Activated CD8-positive, alpha-beta memory T cell treated with anti-CD3 and anti-CD28 coated beads, Interleukin-2, amount 50 U/mL, for 1 hour (primary cell): Measurements from ENCODE around the gene PHTF2.
"Not testable (repeated sequence)": the region's sequence is repeated elsewhere in the genome, so short reads cannot be mapped to it uniquely, and the experiment has no call there.

Source experiments
- DNase-seq: peaks from one replicate; pipeline ENCODE4 v3.0.0-alpha.2; 2020; ENCODE audit errors: extremely low read depth

The PHTF2 gene

GRCh38 chr7:77989981-77990566 lies 191.5 kb downstream of the PHTF2 start:
- no peak for DNase-seq

GRCh38 chr7:77991656-77992055 lies 193.1 kb downstream of the PHTF2 start:
- DNase-seq = no peak

DNA sequence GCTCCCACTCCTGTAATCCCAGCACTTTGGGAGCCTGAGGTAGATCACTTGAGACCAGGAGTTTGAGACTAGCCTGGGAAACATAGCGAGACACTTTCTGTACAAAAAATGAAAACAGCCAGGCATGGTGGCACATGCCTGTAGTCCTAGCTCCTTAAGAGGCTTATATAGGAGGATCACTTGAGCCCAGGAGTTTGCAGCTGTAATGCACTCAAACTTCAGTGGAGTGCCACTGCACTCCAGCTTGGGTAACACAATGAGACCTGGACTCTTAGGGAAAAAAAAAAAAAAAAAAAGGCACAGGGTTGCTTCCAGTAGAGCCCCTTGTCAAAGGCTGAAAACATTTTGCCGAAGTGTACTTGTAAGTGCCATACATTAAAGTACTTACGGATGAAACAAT lies 195.3 kb downstream of the PHTF2 start:
- no peak for DNase-seq

GRCh38 chr7:77995717-77996116 lies 197.1 kb downstream of the PHTF2 start:
- no peak for DNase-seq

DNA sequence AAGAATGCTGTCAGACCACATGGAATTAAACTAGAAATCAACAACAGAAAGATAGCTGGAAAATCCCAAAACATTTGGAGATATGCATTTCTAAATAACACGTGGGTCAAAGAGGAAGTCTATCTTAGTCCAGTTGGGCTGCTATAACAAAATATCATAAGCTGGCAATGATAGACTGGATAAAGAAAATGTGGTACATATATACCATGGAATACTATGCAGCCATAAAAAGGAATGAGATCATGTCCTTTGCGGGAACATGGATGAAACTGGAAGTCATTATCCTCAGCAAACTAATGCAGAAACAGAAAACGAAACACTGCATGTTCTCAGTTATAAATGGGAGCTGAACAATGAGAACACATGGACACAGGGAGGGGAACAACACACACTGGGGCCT lies 200.6 kb downstream of the PHTF2 start:
- DNase-seq = not testable (repeated sequence)

- DNase-seq = no peak
Observed at GRCh38 chr7:78002021-78002420, 203.4 kb downstream of the PHTF2 start.

DNA sequence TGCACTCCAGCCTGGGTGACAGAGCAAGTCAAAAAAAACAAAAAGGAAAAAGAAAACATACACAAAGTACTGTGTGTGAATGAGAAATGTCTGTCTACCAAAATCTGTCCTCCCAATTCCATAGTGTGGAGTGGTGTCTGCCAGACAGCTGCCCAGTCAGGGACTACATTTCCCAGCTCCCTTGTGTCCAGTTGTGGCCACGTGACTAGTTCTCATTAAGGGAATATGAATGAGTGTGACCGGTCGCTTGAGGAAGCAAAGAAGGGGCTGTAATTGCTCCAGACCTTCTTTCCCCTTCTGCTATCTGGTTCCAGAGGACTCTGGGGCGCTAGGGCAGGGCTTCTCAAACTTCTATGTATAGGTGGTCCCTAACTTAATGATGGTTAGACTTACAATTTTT lies 204.1 kb downstream of the PHTF2 start:
- no peak for DNase-seq

DNA sequence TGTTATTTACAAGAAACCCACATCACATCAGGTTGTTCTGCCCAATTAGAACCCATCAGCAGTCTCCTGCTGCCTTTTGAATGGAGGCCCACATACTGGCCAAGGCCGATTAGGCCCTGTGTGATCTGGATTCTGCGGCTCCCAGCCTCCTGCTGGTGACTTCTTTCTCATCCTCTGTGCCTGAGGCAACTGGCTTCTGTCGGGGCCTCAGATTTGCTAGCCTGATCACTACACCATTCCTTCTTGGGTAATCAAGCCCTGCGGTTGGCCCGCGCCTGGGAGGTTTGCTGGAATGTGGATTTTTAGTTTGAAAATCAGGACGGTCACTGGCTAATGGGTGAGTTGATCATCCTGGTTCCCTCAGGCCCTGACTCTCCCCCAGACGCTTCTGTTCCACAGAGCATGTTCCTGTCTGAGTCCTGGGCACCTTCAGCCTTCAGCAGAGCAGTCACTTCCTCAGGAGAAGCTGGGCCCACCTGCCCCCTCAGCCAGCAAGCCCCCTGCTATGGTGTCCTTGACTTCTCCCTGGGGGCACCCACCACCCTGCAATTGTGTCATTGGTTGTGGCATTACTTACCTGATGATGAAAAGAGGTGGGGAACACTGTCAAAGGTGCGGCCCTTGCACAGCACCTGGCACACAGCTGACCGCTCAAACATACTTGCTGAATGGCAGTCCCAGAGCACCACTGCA lies 207.6 kb downstream of the PHTF2 start:
- DNase-seq = no peak
